Kidney (tissue), 14 donors: ENCODE measurements around the gene PTPDC1. TPM values are rescaled to one million over a fixed set of nuclear protein-coding genes. Genes with fewer than 3 reads are reported as not detected.

Source experiments
- DNase-seq, 5 donors: peaks; one replicate each; pipeline ENCODE4 v3.0.0-alpha.2; 2013 to 2020
- FAIRE-seq: peaks from 2 replicates; lab custom pipeline; 2012; peaks lifted over from hg19 to GRCh38; lab: Jason Lieb, UNC
- H3K27ac ChIP-seq, 2 donors: one replicate each; pipeline ENCODE4 v1.7.0; 2013; ENCODE audit warnings: low read depth in 2 of 2, low read length in 2 of 2, inconsistent platforms in 1 of 2
- H3K27me3 ChIP-seq: one replicate; pipeline ENCODE4 v1.7.1; 2013; ENCODE audit warnings: low read length, inconsistent platforms; ENCODE audit not compliant: control insufficient read depth, insufficient read depth
- H3K36me3 ChIP-seq, 3 donors: one replicate each; pipeline versions ENCODE4 v1.7.0 to v1.7.1; 2013; ENCODE audit warnings: low read length in 3 of 3, control low read depth in 1 of 3, inconsistent platforms in 1 of 3; ENCODE audit not compliant: insufficient read depth in 3 of 3, control insufficient read depth in 2 of 3
- H3K4me1 ChIP-seq, 3 donors: one replicate each; pipeline versions ENCODE4 v1.7.0 to v1.7.1; 2013; ENCODE audit warnings: low read length in 3 of 3, inconsistent platforms in 1 of 3, low read depth in 1 of 3; ENCODE audit not compliant: control insufficient read depth in 2 of 3, insufficient read depth in 2 of 3
- H3K4me3 ChIP-seq, 3 donors: one replicate each; pipeline versions ENCODE4 v1.7.0 to v1.8.1; 2013; ENCODE audit warnings: low read length in 3 of 3, control low read depth in 1 of 3, inconsistent platforms in 1 of 3
- H3K9ac ChIP-seq, 3 donors: one replicate each; pipeline versions ENCODE4 v1.7.0 to v1.7.1; 2013; ENCODE audit warnings: low read length in 3 of 3, control low read depth in 1 of 3, inconsistent platforms in 1 of 3
- H3K9me3 ChIP-seq, 3 donors: one replicate each; pipeline versions ENCODE4 v1.7.0 to v1.7.1; 2013; ENCODE audit warnings: low read length in 3 of 3, control low read depth in 1 of 3, inconsistent platforms in 1 of 3; ENCODE audit not compliant: control insufficient read depth in 2 of 3, insufficient read depth in 1 of 3
- CTCF ChIP-seq: IDR thresholded peaks from 3 replicates; pipeline ENCODE4 v1.5.1; 2012; ENCODE audit warnings: mild to moderate bottlenecking, moderate library complexity, borderline replicate concordance; ENCODE audit not compliant: insufficient read depth; ENCODE audit errors: extremely low read depth
- intact Hi-C: fragments of 100-400 bp; cut with DNase I; formaldehyde crosslinking; loops from one replicate; pipeline ENCODE4 v1.11.1; 2022
- polyA plus RNA-seq: library from polyadenylated mRNA; stranded (reverse); fragments of 350-450 nt; fragmentation: Illumina TruSeq; extraction: RNeasy Lipid Tissue Mini Kit (QIAGEN cat#74804); gene quantifications from one replicate; pipeline ENCODE4 v1.2.3, GENCODE V29; 2014; ENCODE audit warnings: low read depth, low replicate concordance; ENCODE audit not compliant: insufficient read depth
- total RNA-seq: library from RNA; stranded (reverse); fragmentation: NEBNext Ultra II Directional; extraction: Animal tissue kit (Norgen Biotek cat#: 25700); gene quantifications from one replicate; pipeline ENCODE4 v1.2.1, GENCODE V29; 2021
- donor health status: control.
- donor health status: control.
- donor health status: control.
- donor health status: control.
- donor health status: control.
- donor health status: DM: yes; HTN: yes; CAD: no.
- donor health status: Normal renal cell carcinoma (clear cell type).

Gene PTPDC1
- total and polyA plus RNA-seq, 2 donors from 2014 or later = 2.8 to 8.7 TPM

- DNase-seq (no peak), FAIRE-seq (peak; percentile 74)
- TF ChIP-seq CTCF = no peak
- H3K4me1 ChIP-seq = no peaks in the 10 kb centered on the region
- H3K4me3 ChIP-seq = no peak overlapping the region
- H3K9ac ChIP-seq = no peak overlapping the region
- no peak overlapping the region for H3K27ac ChIP-seq
- no peaks in the 10 kb centered on the region for H3K36me3 ChIP-seq
- H3K9me3 ChIP-seq = peaks cover 0 to 6% (median 2%) of the 10 kb centered on the region in 3 donors
- no peaks in the 10 kb centered on the region for H3K27me3 ChIP-seq
- intact Hi-C loops = no loop called here
These were observed 42.6 kb downstream of the PTPDC1 start for GRCh38 chr9:94126844-94127243.

- no peaks in the 10 kb centered on the region for H3K4me1 ChIP-seq
- no peak overlapping the region for H3K9ac ChIP-seq
- H3K36me3 ChIP-seq = no peaks in the 10 kb centered on the region
- no peaks in the 10 kb centered on the region for H3K27me3 ChIP-seq
- H3K27ac ChIP-seq = no peak overlapping the region
- no peak for FAIRE-seq
- peaks cover 0 to 6% (median 2%) of the 10 kb centered on the region in 3 donors for H3K9me3 ChIP-seq
- intact Hi-C loops = no loop called here
- TF ChIP-seq CTCF = no peak
- no peak for DNase-seq
- H3K4me3 ChIP-seq = no peak overlapping the region
These were observed 43.5 kb downstream of the PTPDC1 start for GRCh38 chr9:94127806-94128205.

- Histone ChIP-seq H3K27ac (no peak overlapping the region), H3K36me3 (no peaks in the 10 kb centered on the region), H3K27me3 (no peaks in the 10 kb centered on the region), H3K9me3 (peaks cover 0 to 6% (median 2%) of the 10 kb centered on the region in 3 donors), H3K9ac (no peak overlapping the region), H3K4me1 (no peaks in the 10 kb centered on the region), H3K4me3 (no peak overlapping the region)
- TF ChIP-seq CTCF = no peak
- intact Hi-C loops = no loop called here
- FAIRE-seq = no peak
- no peak for DNase-seq
These were observed 44.3 kb downstream of the PTPDC1 start for GRCh38 chr9:94128580-94128979.

- intact Hi-C loops = no loop called here
- no peak for FAIRE-seq
- no peak for DNase-seq
- no peaks in the 10 kb centered on the region for H3K27me3 ChIP-seq
- no peak overlapping the region for H3K9ac ChIP-seq
- TF ChIP-seq CTCF = no peak
- no peaks in the 10 kb centered on the region for H3K9me3 ChIP-seq
- H3K4me1 ChIP-seq = peaks cover 0 to 10% (median 2%) of the 10 kb centered on the region in 3 donors
- no peak overlapping the region for H3K27ac ChIP-seq
- H3K36me3 ChIP-seq = no peaks in the 10 kb centered on the region
- H3K4me3 ChIP-seq = peak overlapping the region in 1 of 3 donors; percentile 8
These were observed 50.4 kb downstream of the PTPDC1 start for GRCh38 chr9:94134629-94135028.
